Adrenal gland (tissue), 12 donors: ENCODE measurements around the gene CTSH. TPM values are rescaled to one million over a fixed set of nuclear protein-coding genes. Genes with fewer than 3 reads are reported as not detected.
"Not testable (repeated sequence)": the region's sequence is repeated elsewhere in the genome, so short reads cannot be mapped to it uniquely, and the experiment has no call there.

Experiments
- DNase-seq, 7 donors: peaks; one replicate each; pipeline ENCODE4 v3.0.0-alpha.2; 2019 to 2020
- H3K27ac ChIP-seq, 5 donors: fragments of 200-600 bp; sonication (generic) in 4 of 5; 1 replicate in 3 of 5; 2 replicates in 2 of 5; pipeline versions ENCODE4 v1.5.1 to v1.8.0; 2016 to 2020; ENCODE audit warnings: mild to moderate bottlenecking in 1 of 5
- H3K27me3 ChIP-seq: fragments of 200-600 bp; 2 replicates; pipeline ENCODE4 v1.8.0; 2021
- H3K36me3 ChIP-seq, 2 donors: fragments of 200-600 bp; replicated peaks in 1 of 2; 1 replicate in 1 of 2; 2 replicates in 1 of 2; pipeline versions ENCODE4 v1.5.1 to v1.8.0; 2018 to 2022
- H3K4me1 ChIP-seq, 2 donors: fragments of 200-600 bp; replicated peaks in 1 of 2; 1 replicate in 1 of 2; 2 replicates in 1 of 2; pipeline versions ENCODE4 v1.5.1 to v1.8.0; 2018 to 2021
- H3K4me3 ChIP-seq, 4 donors: fragments of 200-600 bp; sonication (generic) in 3 of 4; one replicate each; pipeline ENCODE4 v1.5.1; 2016 to 2018
- H3K9me3 ChIP-seq, 3 donors: fragments of 200-600 bp; sonication (generic) in 1 of 3; replicated peaks in 1 of 3; 1 replicate in 2 of 3; 2 replicates in 1 of 3; pipeline versions ENCODE4 v1.5.1 to v1.8.0; 2016 to 2021
- POLR2A ChIP-seq, 2 donors: fragments of 450-650 bp; IDR thresholded peaks; one replicate each; pipeline ENCODE4 v1.6.1; 2017; ENCODE audit warnings: antibody characterized with exemption in 2 of 2, mild to moderate bottlenecking in 2 of 2, moderate library complexity in 1 of 2
- WGBS, 4 donors: extraction: QIAGEN DNeasy Blood & Tissue Kit in 2 of 4; methylation state at CpG; one replicate each; pipeline versions ENCODE4 v1.1.5 to v1.1.7; 2013 to 2017; 5-methylcytosine and 5-hydroxymethylcytosine counted together
- intact Hi-C, 2 donors: fragments of 100-400 bp; cut with DNase I; formaldehyde crosslinking; loops; one replicate each; pipeline versions ENCODE4 v1.14.1 to v1.15.0; 2022 to 2023
- polyA plus RNA-seq, 3 donors: library from polyadenylated mRNA; stranded (reverse); fragments of 200-250 nt in 2 of 3; fragments of 350-450 nt in 1 of 3; fragmentation: Illumina TruSeq in 1 of 3; extraction: RNeasy Lipid Tissue Mini Kit (QIAGEN cat#74804) in 1 of 3; gene quantifications; one replicate each; pipeline ENCODE4 v1.2.3, GENCODE V29; 2013 to 2014
- total RNA-seq, 9 donors: library from RNA; depleted of rRNA in 4 of 9; stranded (reverse); fragments of >200 nt in 4 of 9; fragments of 120-200 nt in 1 of 9; fragmentation: NEBNext Ultra II Directional in 1 of 9; extraction: Animal tissue kit (Norgen Biotek cat#: 25700) in 1 of 9; gene quantifications; one replicate each; pipeline versions ENCODE4 v1.1.0 to v1.2.4, GENCODE V29; 2013 to 2023
- TF ChIP-seq, protein P1 (sequence below), 6 experiments: fragments of 450-650 bp in 4 of 6; fragments of 200-600 bp in 2 of 6; sonication (generic) in 1 of 6; IDR thresholded peaks; 1 replicate in 5 of 6; 2 replicates in 1 of 6; pipeline versions ENCODE4 v1.5.1 to v1.8.0; 2016 to 2021; ENCODE audit warnings: antibody characterized with exemption in 6 of 6, mild to moderate bottlenecking in 2 of 6, moderate library complexity in 1 of 6
- donor health status: healthy with polysubstance abuse.
- donor health status: Bipolar disorder and iron deficiency.
- donor health status: DM: yes; HTN: yes; CAD: no.
- donor health status: DM: no; HTN: no; CAD: no.
- donor health status: DM: no; HTN: no; CAD: no.
- donor health status: DM: yes; HTN: yes; CAD: no.

The CTSH gene
- total and polyA plus RNA-seq, 12 donors: 24.2 to 303 (median 139) TPM

DNA sequence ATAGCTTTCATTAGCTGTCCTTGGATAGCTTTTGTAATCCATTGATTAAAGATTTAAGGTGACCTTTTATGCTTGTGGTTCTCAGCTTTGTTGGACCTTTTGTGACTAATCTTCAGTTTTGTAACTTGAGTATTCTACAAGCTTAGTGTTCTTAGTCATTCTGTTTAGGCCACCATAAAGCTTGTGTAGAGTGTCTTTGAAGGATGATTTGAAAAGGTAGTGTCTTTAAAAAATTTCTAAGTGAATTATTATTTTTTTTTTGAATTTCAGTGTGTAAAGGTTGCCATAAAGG, 64.7 kb downstream of the CTSH start:
- intact Hi-C loops: no loop called here
- peaks cover 49 to 87% of the 10 kb centered on the region in 2 donors for H3K4me1 ChIP-seq
- no peak overlapping the region for H3K4me3 ChIP-seq
- no peaks in the 10 kb centered on the region for H3K27me3 ChIP-seq
- H3K36me3 ChIP-seq: peaks cover 0 to 38% of the 10 kb centered on the region in 2 donors
- peak overlapping the region in 4 of 5 donors; percentile 19 to 72 (median 56) for H3K27ac ChIP-seq
- no peak for TF ChIP-seq POLR2A (IDR thresholded peaks at IDR 0.05)
- TF ChIP-seq, protein P1, sequence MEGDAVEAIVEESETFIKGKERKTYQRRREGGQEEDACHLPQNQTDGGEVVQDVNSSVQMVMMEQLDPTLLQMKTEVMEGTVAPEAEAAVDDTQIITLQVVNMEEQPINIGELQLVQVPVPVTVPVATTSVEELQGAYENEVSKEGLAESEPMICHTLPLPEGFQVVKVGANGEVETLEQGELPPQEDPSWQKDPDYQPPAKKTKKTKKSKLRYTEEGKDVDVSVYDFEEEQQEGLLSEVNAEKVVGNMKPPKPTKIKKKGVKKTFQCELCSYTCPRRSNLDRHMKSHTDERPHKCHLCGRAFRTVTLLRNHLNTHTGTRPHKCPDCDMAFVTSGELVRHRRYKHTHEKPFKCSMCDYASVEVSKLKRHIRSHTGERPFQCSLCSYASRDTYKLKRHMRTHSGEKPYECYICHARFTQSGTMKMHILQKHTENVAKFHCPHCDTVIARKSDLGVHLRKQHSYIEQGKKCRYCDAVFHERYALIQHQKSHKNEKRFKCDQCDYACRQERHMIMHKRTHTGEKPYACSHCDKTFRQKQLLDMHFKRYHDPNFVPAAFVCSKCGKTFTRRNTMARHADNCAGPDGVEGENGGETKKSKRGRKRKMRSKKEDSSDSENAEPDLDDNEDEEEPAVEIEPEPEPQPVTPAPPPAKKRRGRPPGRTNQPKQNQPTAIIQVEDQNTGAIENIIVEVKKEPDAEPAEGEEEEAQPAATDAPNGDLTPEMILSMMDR (IDR thresholded peaks at IDR 0.05): no peak
- H3K9me3 ChIP-seq: no peaks in the 10 kb centered on the region
- no peak for DNase-seq

DNA sequence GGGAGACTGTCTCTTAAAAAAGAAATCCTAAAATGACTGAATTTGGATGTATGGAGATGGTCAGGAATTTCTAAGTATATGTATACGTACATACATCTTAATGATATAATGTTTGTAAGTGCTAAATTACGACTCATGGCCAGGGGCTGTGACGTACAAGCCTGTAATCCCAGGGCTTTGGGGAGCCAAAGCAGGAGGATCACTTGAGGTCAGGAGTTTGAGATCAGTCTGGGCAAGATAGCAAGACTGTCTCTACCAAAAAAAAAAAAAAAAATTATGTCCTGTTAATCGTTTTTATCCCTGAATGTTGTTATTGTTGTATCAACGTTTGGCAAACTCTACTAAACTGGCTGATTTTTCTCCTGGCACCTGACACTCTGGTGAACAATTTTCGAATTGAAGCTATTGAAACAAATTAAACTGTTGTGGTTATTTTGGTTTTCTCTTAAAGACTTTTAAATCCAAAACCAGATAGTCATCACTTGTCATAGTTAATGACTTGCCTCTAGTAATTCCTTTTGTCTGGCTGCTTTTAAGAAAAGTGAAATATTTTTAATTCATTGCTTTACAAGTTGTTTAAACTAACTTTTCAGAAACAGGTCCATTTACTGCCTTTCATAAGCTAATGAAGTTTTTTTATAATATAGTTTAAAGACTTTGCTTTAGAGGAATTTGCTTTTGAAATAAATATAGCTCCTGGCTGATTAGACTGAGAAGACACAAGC, 65.2 kb downstream of the CTSH start:
- TF ChIP-seq, protein P1 (IDR thresholded peaks at IDR 0.05): no peak
- TF ChIP-seq POLR2A (IDR thresholded peaks at IDR 0.05): no peak
- Histone ChIP-seq H3K27ac (peak overlapping the region; percentile 19 to 80 (median 63)), H3K4me3 (peak overlapping the region in 1 of 4 donors; percentile 1), H3K4me1 (peaks cover 48 to 87% of the 10 kb centered on the region in 2 donors), H3K27me3 (no peaks in the 10 kb centered on the region), H3K9me3 (no peaks in the 10 kb centered on the region), H3K36me3 (peaks cover 0 to 33% of the 10 kb centered on the region in 2 donors)
- WGBS, 4 donors: 22 to 26% (median 22%) methylated on average over 6 of the region's 6 CpGs
- DNase-seq: peak in 3 of 7 donors; percentile 33 to 67 (median 41)
- intact Hi-C loops: no loop called here

DNA sequence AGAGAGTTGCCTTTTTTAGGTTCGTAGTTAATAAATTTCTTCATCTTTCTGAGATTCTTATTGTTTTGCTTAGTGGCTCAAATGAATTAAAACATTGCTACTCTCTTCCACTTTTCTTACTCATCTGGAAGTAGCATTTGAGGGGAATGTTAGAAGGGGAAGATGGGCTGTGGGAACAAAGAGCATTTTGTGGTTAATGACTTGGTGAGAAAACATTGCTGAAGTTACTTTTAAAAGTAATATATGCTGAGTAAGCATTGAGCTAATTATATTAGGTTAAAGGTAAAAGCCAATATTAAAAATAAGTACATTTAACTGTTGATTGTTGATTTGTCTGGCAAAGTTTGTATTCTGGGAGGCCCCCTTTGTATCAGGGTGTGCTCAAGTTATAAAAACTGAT, 66.5 kb downstream of the CTSH start:
- intact Hi-C loops: no loop called here

DNA sequence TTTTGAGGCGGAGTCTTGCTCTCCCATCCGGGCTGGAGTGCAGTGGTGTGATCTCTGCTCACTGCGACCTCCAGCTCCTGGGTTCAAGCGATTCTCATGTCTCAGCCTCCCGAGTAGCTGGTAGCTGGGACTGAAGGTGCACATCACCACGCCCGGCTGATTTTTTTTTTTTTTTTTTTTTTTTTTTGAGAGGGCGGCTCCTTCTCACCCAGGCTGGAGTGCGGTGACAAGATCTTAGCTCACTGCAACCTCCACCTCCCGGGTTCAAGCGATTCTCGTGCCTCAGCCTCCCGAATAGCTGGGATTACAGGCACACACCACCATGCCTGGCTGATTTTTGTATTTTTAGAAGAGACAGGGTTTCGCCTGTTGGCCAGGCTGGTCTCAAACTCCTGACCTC, 67.9 kb downstream of the CTSH start:
- peak overlapping the region in 1 of 5 donors; percentile 45 for H3K27ac ChIP-seq
- peak overlapping the region in 1 of 4 donors; percentile 95 for H3K4me3 ChIP-seq
- not testable (repeated sequence) for DNase-seq

More for the DNA sequence above, 66.5 kb downstream of the CTSH start:
- peaks cover 0 to 29% of the 10 kb centered on the region in 2 donors for H3K36me3 ChIP-seq
- DNase-seq: no peak
- peak overlapping the region in 2 of 5 donors; percentile 63 to 72 for H3K27ac ChIP-seq
- H3K27me3 ChIP-seq: no peaks in the 10 kb centered on the region
- no peaks in the 10 kb centered on the region for H3K9me3 ChIP-seq
- WGBS, 4 donors: 7 to 22% (median 12%) methylated on average over 1 of the region's 1 CpG
- H3K4me3 ChIP-seq: peak overlapping the region in 1 of 4 donors; percentile 19
- peaks cover 44 to 89% of the 10 kb centered on the region in 2 donors for H3K4me1 ChIP-seq
- TF ChIP-seq, protein P1 (IDR thresholded peaks at IDR 0.05): no peak
- no peak for TF ChIP-seq POLR2A (IDR thresholded peaks at IDR 0.05)

More for the DNA sequence above, 67.9 kb downstream of the CTSH start:
- WGBS, 4 donors: 55 to 66% (median 65%) methylated on average over 9 to 14 of the region's 14 CpGs
- peaks cover 0 to 16% of the 10 kb centered on the region in 2 donors for H3K36me3 ChIP-seq
- H3K4me1 ChIP-seq: peaks cover 44 to 75% of the 10 kb centered on the region in 2 donors
- H3K27me3 ChIP-seq, H3K9me3 ChIP-seq, intact Hi-C loops: not testable (repeated sequence)
